HepG2 (cell line): ENCODE results near the gene PFDN1. TPM values are rescaled to one million over a fixed set of nuclear protein-coding genes. Genes with fewer than 3 reads are reported as not detected.

ENCODE experiments used
- FUBP1 ChIP-seq: sonication (generic); formaldehyde crosslinking; IDR thresholded peaks from 2 replicates; pipeline ENCODE4 v1.5.1; 2020; ENCODE audit warnings: missing genetic modification reagents, mild to moderate bottlenecking, borderline replicate concordance
- KDM6A ChIP-seq: IDR thresholded peaks from 2 replicates; pipeline ENCODE4 v1.6.1; 2016; ENCODE audit warnings: low read depth
- TBX2 ChIP-seq: sonication (generic); formaldehyde crosslinking; IDR thresholded peaks from 2 replicates; pipeline ENCODE4 v1.5.0; 2020; ENCODE audit warnings: missing genetic modification reagents, mild to moderate bottlenecking, borderline replicate concordance
- ZIK1 ChIP-seq: sonication (generic); formaldehyde crosslinking; IDR thresholded peaks from 2 replicates; pipeline ENCODE4 v1.5.0; 2020; ENCODE audit warnings: mild to moderate bottlenecking, low read depth, missing genetic modification reagents, borderline replicate concordance
- ZNF143 ChIP-seq: sonication (generic); formaldehyde crosslinking; IDR thresholded peaks from 2 replicates; pipeline ENCODE4 v1.4.0; 2020; ENCODE audit warnings: missing genetic modification reagents
- ZNF18 ChIP-seq: sonication (generic); formaldehyde crosslinking; IDR thresholded peaks from 2 replicates; pipeline ENCODE4 v1.8.0; 2022; ENCODE audit warnings: mild to moderate bottlenecking, missing genetic modification reagents; ENCODE audit not compliant: insufficient replicate concordance
- ZNF326 ChIP-seq: sonication (generic); formaldehyde crosslinking; IDR thresholded peaks from 2 replicates; pipeline ENCODE4 v1.4.0; 2020; ENCODE audit warnings: missing genetic modification reagents, borderline replicate concordance
- ZNF512B ChIP-seq: sonication (generic); formaldehyde crosslinking; IDR thresholded peaks from 2 replicates; pipeline ENCODE4 v1.5.1; 2020; ENCODE audit warnings: missing genetic modification reagents, mild to moderate bottlenecking, borderline replicate concordance
- ZNF678 ChIP-seq: sonication (generic); formaldehyde crosslinking; IDR thresholded peaks from 2 replicates; pipeline ENCODE4 v1.4.0; 2020; ENCODE audit warnings: mild to moderate bottlenecking, missing genetic modification reagents
- polyA plus RNA-seq, 8 experiments: library from polyadenylated mRNA; depleted of rRNA in 3 of 8; stranded (reverse) in 7 of 8; unstranded in 1 of 8; fragments of >200 nt; fragmentation: Illumina TruSeq in 4 of 8; extraction: Trizol in 4 of 8; gene quantifications; 2 replicates each; pipeline versions ENCODE4 v1.2.1 to v1.2.3, GENCODE V29; 2011 to 2016; ENCODE audit warnings: low read depth in 4 of 8, missing spikeins in 1 of 8, mixed read lengths in 1 of 8; ENCODE audit not compliant: insufficient read depth in 1 of 8
- total RNA-seq, 5 experiments: library from RNA; depleted of rRNA; stranded (reverse); fragments of >200 nt; fragmentation: Illumina TruSeq; extraction: Trizol; gene quantifications; 2 replicates each; pipeline ENCODE4 v1.2.3, GENCODE V29; 2016; ENCODE audit warnings: low read depth in 1 of 5
- TF ChIP-seq, protein P1 (sequence below): sonication (generic); formaldehyde crosslinking; IDR thresholded peaks from 2 replicates; pipeline ENCODE4 v1.9.0; 2021; ENCODE audit warnings: mild to moderate bottlenecking, missing genetic modification reagents
- TF ChIP-seq, protein P2 (sequence below): sonication (generic); formaldehyde crosslinking; IDR thresholded peaks from 2 replicates; pipeline ENCODE4 v1.5.0; 2020; ENCODE audit warnings: mild to moderate bottlenecking, missing genetic modification reagents

The PFDN1 gene
- total and polyA plus RNA-seq, 2 of the 13 experiments (the other 11 are each of a cell fraction or from before 2014, with no cell fraction given): 67.2 to 70.8 TPM

DNA sequence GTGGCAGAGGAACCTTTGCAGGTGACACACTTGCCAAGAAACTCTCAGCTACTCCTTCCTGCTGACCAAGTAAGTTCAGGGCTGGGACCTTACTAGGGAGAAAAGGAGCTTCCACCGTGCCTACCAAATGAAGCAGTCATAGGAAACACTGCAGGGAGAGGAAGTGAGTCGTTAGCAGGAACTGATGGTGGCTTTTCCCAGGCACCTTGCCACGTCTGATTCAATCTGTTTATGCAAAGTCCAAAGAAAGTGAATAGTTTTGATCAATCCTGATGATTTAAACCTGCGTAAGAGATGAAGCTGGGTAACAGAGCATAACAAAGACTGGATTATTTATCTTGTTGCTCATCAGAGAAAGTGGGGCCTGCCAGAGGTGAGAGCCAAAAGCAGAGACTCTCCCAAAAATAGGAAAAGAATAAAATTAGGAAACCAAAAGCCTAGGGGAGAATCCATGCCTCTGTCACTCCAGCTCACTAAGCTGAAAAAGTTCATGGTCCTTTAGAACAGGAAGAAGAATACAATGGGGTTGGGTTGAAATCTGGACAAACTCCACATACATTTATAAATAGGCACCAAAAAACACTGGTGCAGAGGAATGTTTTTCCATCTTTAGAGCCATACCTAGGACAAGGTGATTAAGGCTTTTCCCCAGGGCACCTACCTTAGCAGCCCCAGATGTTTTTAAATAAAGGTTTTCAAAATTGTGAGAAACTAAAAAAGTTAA, 9.3 kb upstream of the PFDN1 start (continued):
- TF ChIP-seq ZNF512B (CRISPR knock-in tag) (no peak), ZNF18 (CRISPR knock-in tag) (no peak), ZIK1 (CRISPR knock-in tag) (no peak), FUBP1 (CRISPR knock-in tag) (no peak), ZNF326 (CRISPR knock-in tag) (no peak), KDM6A (no peak), ZNF143 (no peak), TBX2 (CRISPR knock-in tag) (no peak), ZNF678 (CRISPR knock-in tag) (no peak)
- TF ChIP-seq, protein P1, sequence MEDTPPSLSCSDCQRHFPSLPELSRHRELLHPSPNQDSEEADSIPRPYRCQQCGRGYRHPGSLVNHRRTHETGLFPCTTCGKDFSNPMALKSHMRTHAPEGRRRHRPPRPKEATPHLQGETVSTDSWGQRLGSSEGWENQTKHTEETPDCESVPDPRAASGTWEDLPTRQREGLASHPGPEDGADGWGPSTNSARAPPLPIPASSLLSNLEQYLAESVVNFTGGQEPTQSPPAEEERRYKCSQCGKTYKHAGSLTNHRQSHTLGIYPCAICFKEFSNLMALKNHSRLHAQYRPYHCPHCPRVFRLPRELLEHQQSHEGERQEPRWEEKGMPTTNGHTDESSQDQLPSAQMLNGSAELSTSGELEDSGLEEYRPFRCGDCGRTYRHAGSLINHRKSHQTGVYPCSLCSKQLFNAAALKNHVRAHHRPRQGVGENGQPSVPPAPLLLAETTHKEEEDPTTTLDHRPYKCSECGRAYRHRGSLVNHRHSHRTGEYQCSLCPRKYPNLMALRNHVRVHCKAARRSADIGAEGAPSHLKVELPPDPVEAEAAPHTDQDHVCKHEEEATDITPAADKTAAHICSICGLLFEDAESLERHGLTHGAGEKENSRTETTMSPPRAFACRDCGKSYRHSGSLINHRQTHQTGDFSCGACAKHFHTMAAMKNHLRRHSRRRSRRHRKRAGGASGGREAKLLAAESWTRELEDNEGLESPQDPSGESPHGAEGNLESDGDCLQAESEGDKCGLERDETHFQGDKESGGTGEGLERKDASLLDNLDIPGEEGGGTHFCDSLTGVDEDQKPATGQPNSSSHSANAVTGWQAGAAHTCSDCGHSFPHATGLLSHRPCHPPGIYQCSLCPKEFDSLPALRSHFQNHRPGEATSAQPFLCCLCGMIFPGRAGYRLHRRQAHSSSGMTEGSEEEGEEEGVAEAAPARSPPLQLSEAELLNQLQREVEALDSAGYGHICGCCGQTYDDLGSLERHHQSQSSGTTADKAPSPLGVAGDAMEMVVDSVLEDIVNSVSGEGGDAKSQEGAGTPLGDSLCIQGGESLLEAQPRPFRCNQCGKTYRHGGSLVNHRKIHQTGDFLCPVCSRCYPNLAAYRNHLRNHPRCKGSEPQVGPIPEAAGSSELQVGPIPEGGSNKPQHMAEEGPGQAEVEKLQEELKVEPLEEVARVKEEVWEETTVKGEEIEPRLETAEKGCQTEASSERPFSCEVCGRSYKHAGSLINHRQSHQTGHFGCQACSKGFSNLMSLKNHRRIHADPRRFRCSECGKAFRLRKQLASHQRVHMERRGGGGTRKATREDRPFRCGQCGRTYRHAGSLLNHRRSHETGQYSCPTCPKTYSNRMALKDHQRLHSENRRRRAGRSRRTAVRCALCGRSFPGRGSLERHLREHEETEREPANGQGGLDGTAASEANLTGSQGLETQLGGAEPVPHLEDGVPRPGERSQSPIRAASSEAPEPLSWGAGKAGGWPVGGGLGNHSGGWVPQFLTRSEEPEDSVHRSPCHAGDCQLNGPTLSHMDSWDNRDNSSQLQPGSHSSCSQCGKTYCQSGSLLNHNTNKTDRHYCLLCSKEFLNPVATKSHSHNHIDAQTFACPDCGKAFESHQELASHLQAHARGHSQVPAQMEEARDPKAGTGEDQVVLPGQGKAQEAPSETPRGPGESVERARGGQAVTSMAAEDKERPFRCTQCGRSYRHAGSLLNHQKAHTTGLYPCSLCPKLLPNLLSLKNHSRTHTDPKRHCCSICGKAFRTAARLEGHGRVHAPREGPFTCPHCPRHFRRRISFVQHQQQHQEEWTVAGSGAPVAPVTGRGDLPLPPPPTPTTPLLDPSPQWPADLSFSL (CRISPR knock-in tag): no peak
- TF ChIP-seq, protein P2, sequence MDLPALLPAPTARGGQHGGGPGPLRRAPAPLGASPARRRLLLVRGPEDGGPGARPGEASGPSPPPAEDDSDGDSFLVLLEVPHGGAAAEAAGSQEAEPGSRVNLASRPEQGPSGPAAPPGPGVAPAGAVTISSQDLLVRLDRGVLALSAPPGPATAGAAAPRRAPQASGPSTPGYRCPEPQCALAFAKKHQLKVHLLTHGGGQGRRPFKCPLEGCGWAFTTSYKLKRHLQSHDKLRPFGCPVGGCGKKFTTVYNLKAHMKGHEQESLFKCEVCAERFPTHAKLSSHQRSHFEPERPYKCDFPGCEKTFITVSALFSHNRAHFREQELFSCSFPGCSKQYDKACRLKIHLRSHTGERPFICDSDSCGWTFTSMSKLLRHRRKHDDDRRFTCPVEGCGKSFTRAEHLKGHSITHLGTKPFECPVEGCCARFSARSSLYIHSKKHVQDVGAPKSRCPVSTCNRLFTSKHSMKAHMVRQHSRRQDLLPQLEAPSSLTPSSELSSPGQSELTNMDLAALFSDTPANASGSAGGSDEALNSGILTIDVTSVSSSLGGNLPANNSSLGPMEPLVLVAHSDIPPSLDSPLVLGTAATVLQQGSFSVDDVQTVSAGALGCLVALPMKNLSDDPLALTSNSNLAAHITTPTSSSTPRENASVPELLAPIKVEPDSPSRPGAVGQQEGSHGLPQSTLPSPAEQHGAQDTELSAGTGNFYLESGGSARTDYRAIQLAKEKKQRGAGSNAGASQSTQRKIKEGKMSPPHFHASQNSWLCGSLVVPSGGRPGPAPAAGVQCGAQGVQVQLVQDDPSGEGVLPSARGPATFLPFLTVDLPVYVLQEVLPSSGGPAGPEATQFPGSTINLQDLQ (CRISPR knock-in tag): no peak
